T-helper 1 cell treated with Interleukin-12 subunit alpha and Interleukin-12 subunit beta and Interleukin-4 antibody, amounts not matched to agents 30 ng/mL and 1 ng/mL, for 36 hours (primary cell): ENCODE data around the gene NOG. TPM values are rescaled to one million over a fixed set of nuclear protein-coding genes. Genes with fewer than 3 reads are reported as not detected.

ENCODE experiments used
- intact Hi-C: fragments of 100-400 bp; cut with micrococcal nuclease; formaldehyde crosslinking; loops from one replicate; pipeline ENCODE4 v1.15.1; 2024
- total RNA-seq: library from RNA; stranded (reverse); gene quantifications from 2 replicates; pipeline ENCODE4 v1.2.3, GENCODE V29; 2022

Gene NOG
- total RNA-seq, 1 donor from 2014 or later, result not detected

DNA sequence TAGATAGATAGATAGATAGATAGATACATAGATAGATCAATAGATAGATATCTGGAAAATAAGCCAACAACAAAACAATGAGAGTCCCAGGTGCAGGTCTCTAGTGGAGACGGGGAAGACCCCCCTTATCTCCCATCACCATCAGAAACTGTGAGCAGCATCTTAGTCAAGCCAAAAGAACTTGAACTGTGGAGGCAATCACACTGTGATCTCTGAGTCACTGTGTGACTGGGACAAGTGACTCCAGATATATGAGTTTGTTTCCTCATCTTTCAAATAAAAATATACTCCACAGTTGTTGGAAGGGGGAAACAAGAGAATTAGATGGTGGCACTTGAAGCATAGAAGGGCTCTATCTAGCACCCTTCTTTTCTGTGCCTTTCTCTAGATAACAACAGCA, 42.1 kb downstream of the NOG start:
- intact Hi-C loops, result no loop called here

DNA sequence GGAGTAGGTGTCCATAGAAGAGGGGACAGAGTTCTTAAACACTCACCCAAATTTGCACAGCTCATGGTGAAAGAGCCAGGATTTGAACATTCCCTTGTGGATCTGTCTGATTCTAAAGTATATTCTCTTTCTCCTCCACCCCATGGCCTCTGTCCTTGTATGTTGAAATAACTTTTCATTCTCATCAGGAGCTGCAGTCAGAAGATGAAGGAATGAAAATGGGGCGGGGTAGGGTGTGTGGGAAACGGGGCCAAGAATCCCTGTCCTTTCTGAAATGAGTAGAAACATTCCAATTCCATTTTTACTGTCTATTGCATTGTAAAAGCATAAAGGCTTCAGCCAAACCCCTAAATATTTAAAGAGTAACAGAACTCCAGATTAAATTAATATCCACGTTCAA, 42.8 kb downstream of the NOG start:
- intact Hi-C loops, result no loop called here

DNA sequence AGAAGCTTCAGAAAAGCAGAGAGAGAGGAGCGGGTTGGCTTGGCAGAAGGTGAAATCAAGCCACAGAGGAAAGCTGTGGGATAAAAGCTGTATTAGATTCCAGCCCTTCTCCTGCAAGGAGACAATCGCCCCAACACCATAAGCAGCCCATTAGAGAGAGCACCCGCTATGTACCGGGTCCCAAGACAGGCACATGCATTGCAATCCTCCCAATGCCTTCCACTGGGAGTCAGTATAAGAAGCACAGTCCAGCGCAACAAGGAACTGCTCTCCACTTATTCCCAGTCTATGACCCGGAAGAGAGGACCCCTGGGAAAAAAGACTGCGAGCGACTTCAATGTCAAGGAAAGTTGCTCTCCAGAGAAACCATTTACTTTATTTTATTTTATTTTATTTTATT, 43.8 kb downstream of the NOG start:
- intact Hi-C loops, result no loop called here

DNA sequence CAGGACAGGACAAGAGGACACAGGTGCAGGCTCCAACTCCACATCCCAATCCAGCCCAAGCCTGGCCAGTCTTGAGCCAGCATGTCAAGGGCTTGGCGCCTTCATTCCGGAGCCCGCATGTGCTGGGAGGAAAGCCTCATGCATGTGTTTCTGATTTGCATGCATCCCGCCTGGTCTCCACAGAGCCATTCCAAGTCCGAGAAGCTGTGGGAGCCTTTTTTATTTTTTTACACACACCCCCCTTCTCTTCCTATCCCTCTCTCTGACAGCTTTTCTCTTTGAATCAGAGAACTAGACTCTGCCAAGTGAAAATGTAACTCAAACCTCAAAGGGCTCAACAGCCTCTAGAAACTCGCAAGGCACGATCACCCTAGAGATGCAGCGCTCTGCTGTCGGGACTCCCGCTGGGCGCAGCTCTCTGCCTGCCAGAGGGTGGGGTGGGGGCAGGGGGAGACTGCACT, 45.1 kb downstream of the NOG start:
- intact Hi-C loops, result no loop called here

DNA sequence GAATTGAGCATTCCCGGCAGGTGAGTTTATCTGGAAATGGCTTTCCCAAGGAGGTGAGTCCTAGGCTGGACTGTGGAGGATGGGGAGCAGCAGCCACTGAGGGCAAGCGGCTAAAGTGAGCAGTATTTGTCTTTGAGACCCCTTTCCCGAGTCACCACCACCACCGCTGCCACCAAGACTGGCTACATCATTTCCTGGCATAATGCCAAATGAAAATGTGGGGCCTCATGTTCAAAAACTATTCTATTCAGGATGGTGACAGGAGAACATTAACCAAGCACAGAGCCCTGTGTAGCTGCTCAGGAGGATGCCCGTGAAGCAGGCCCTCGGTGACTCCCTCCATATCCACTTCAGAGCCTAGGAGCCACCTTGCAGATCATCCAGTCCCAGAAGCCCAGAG, 46.0 kb downstream of the NOG start:
- intact Hi-C loops, result no loop called here

DNA sequence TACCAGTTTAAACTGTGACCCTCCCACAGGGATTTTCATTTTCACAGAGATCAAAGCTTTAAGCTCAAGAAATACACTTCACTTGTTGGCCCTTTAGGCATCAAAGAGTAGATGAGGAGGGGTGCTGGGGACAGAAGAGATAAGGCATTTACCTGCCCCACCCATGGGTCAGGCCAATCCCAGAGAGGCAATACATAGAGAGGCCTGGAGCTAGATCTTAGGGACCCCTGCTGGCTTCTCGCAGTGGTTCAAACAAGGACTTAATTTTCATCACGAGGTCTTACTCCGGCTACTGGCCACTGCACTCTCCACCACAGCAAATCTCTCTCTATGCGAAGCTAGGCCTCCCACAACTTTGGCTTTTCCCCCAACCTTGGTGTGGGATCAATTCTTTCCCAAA, 46.6 kb downstream of the NOG start:
- intact Hi-C loops, result no loop called here

DNA sequence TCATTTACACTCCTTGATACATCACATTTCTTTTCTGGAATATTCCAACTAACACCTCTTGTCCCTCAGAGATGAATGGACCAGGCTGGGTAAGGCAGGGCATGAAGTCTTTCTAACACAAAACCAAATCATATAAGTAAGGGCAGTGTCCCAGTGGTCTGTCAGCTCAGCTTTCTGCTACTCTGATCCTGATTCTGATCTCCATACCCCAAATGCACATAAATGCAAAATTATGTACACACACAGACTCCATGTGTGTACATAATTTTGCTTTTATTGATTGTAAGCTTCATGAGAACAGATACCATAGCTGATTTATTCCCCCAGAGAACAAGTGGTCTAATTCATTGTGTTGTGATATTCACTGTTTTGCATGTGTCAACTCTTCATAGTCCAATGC, 47.9 kb downstream of the NOG start:
- intact Hi-C loops, result no loop called here

DNA sequence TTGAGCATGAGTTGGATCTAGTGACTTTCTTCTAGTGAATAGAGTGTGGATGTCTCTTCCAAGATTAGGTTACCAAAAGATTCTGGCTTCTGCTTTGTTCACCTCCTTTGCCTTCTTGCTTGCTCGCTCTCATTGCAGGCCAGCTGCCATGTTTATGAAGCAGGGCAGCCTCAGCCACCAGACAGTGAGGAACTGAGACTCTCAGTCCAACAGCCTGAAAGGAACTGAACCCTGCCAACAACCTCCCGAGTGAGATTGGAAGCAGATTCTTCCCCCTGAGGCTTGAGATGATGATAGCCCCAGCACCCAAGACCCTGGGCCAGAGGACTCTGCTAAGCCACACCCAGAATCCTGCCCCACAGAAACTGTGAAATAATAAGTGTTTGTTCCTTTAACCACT, 48.4 kb downstream of the NOG start:
- intact Hi-C loops, result no loop called here

DNA sequence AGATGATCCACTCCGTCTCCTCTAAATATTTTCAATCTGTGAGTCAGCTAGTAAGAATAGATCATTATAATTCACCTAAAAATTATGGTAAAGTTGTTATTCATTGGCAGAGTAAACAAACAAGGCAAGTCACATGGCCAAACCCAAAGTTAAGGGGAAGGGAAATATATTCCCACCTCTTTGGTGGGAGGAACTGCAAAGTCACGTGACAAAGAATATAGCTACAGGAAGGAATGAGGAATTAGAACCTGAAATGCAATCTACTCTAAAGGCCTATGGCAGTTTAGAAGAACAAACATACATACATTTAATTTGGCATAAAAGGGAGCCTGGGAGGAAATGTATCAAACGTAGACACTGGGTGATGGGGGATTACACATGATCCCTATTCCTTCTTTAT, 48.9 kb downstream of the NOG start:
- intact Hi-C loops, result no loop called here

Other genes with a start within 250 kb of the NOG start
- 2.4 and 3.0 TPM in 2 replicates for gene C17orf67, start 240.2 kb downstream of the NOG start, total RNA-seq
- gene DGKE, start 240.5 kb downstream of the NOG start, total RNA-seq, result 22.5 and 24.2 TPM in 2 replicates